NOMO-1 treated with DMSO at 0.1 percent for 48 hours (cell line): Measurements from ENCODE around the gene C4A.
"Not testable (repeated sequence)": the region's sequence is repeated elsewhere in the genome, so short reads cannot be mapped to it uniquely, and the experiment has no call there.

Source experiments
- DNase-seq: peaks from one replicate; lab custom pipeline; 2025; ENCODE audit not compliant: unreplicated experiment; lab: John Stamatoyannopoulos, UW

C4A gene

GRCh38 chr6:32047855-32048766, 66.3 kb downstream of the C4A start:
- peak; percentile 13 for DNase-seq

- not testable (repeated sequence) for DNase-seq
Measured at GRCh38 chr6:32049149-32049548, 67.3 kb downstream of the C4A start.

DNA sequence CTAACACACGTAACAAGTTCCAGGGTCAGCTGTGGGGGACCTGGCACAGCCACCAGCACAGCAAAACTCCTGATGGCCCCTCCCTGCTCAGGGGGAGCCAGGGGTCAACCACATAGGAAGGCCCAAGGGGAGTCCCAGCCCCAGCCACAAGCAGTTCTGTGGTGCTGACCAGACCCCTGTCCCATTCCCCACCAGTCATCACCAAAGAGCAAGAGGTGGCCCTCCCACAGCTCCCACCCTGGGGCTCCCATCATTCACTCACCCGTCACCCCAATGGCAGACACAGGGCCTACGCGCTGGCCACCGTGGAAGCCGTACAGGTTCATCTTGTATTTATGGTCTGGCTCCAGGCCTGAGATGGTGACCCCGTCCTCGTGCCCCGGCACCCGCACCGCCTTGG, 67.9 kb downstream of the C4A start:
- DNase-seq = not testable (repeated sequence)

DNA sequence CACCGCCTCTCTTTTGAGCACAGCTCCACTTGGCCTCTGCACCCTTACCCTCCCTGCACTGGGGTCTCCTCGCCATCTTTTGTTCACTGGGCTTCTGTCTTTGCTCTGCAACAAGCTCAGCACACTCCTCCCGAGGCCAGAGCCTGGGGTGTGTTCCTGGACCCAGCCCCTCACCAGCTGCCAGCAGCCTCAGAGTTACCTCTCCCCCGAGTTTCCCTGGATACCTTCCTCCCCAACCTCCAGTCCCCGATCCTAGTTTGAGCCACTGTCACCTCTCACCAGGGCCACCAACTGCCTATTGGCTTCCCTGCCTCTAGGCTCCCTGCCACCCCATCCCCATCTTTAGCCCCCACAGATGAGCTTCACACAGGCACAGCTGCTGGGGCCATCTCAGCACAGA, 68.7 kb downstream of the C4A start:
- no peak for DNase-seq
